Muscle layer of duodenum (tissue), 2 donors: ENCODE measurements around the gene UCHL5.
"Not testable (repeated sequence)": the region's sequence is repeated elsewhere in the genome, so short reads cannot be mapped to it uniquely, and the experiment has no call there.

Experiments used
- H3K27ac ChIP-seq: one replicate; pipeline ENCODE4 v1.7.0; 2013; ENCODE audit warnings: mild to moderate bottlenecking, low read length
- H3K27me3 ChIP-seq: one replicate; pipeline ENCODE4 v1.7.0; 2013; ENCODE audit warnings: low read depth, mild to moderate bottlenecking, control low read depth, low read length
- H3K36me3 ChIP-seq, 2 donors: one replicate each; pipeline ENCODE4 v1.7.0; 2013; ENCODE audit warnings: low read length in 2 of 2, control low read depth in 1 of 2, mild to moderate bottlenecking in 1 of 2; ENCODE audit not compliant: insufficient read depth in 2 of 2, control insufficient read depth in 1 of 2
- H3K4me1 ChIP-seq, 2 donors: one replicate each; pipeline ENCODE4 v1.7.0; 2013; ENCODE audit warnings: low read length in 2 of 2, mild to moderate bottlenecking in 2 of 2, control low read depth in 1 of 2, moderate library complexity in 1 of 2; ENCODE audit not compliant: insufficient read depth in 2 of 2, control insufficient read depth in 1 of 2
- H3K4me3 ChIP-seq, 2 donors: one replicate each; pipeline ENCODE4 v1.7.0; 2013; ENCODE audit warnings: low read length in 2 of 2, low read depth in 1 of 2, mild to moderate bottlenecking in 1 of 2
- H3K9me3 ChIP-seq, 2 donors: one replicate each; pipeline ENCODE4 v1.7.0; 2013; ENCODE audit warnings: low read length in 2 of 2, control low read depth in 1 of 2, mild to moderate bottlenecking in 1 of 2; ENCODE audit not compliant: control insufficient read depth in 1 of 2
- donor health status: healthy.

Gene UCHL5

GRCh38 chr1:193033610-193034009 is 25.6 kb downstream of the UCHL5 start:
- Histone ChIP-seq H3K27ac (no peak overlapping the region), H3K9me3 (no peaks in the 10 kb centered on the region), H3K36me3 (peaks cover 4 to 6% of the 10 kb centered on the region in 2 donors), H3K4me1 (no peaks in the 10 kb centered on the region), H3K27me3 (no peaks in the 10 kb centered on the region), H3K4me3 (no peak overlapping the region)

- H3K4me1 ChIP-seq, H3K9me3 ChIP-seq, H3K36me3 ChIP-seq, H3K27ac ChIP-seq, H3K27me3 ChIP-seq, H3K4me3 ChIP-seq: not testable (repeated sequence)
These were observed 26.3 kb downstream of the UCHL5 start for GRCh38 chr1:193032643-193033427.

GRCh38 chr1:193031431-193031830 is 27.7 kb downstream of the UCHL5 start:
- Histone ChIP-seq H3K36me3 (peaks cover 2 to 6% of the 10 kb centered on the region in 2 donors), H3K9me3 (no peaks in the 10 kb centered on the region), H3K4me1 (no peaks in the 10 kb centered on the region)

GRCh38 chr1:193030280-193030679 is 28.9 kb downstream of the UCHL5 start:
- H3K4me3 ChIP-seq, result no peak overlapping the region
- H3K36me3 ChIP-seq, result peaks cover 5 to 12% of the 10 kb centered on the region in 2 donors

More at GRCh38 chr1:193031431-193031830, 27.7 kb downstream of the UCHL5 start:
- Histone ChIP-seq H3K27ac (no peak overlapping the region), H3K27me3 (no peaks in the 10 kb centered on the region), H3K4me3 (no peak overlapping the region)

GRCh38 chr1:193025218-193025617 is 33.9 kb downstream of the UCHL5 start:
- Histone ChIP-seq H3K27ac (no peak overlapping the region), H3K36me3 (peaks cover 5 to 17% of the 10 kb centered on the region in 2 donors), H3K4me3 (no peak overlapping the region), H3K9me3 (no peaks in the 10 kb centered on the region), H3K4me1 (no peaks in the 10 kb centered on the region), H3K27me3 (no peaks in the 10 kb centered on the region)

More at GRCh38 chr1:193030280-193030679, 28.9 kb downstream of the UCHL5 start:
- Histone ChIP-seq H3K4me1 (no peaks in the 10 kb centered on the region), H3K27me3 (no peaks in the 10 kb centered on the region), H3K9me3 (no peaks in the 10 kb centered on the region), H3K27ac (no peak overlapping the region)

GRCh38 chr1:193019442-193020026 is 39.6 kb downstream of the UCHL5 start:
- peaks cover 0 to 6% of the 10 kb centered on the region in 2 donors for H3K36me3 ChIP-seq
- H3K4me3 ChIP-seq, result no peak overlapping the region
- H3K4me1 ChIP-seq, result no peaks in the 10 kb centered on the region
- no peak overlapping the region for H3K27ac ChIP-seq
- H3K9me3 ChIP-seq, result no peaks in the 10 kb centered on the region
- no peaks in the 10 kb centered on the region for H3K27me3 ChIP-seq

GRCh38 chr1:193016788-193017187 is 42.4 kb downstream of the UCHL5 start:
- Histone ChIP-seq H3K4me1 (no peaks in the 10 kb centered on the region), H3K27ac (no peak overlapping the region), H3K27me3 (no peaks in the 10 kb centered on the region), H3K4me3 (no peak overlapping the region), H3K36me3 (peaks cover 0 to 6% of the 10 kb centered on the region in 2 donors), H3K9me3 (no peaks in the 10 kb centered on the region)

- Histone ChIP-seq H3K36me3 (no peaks in the 10 kb centered on the region), H3K4me1 (no peaks in the 10 kb centered on the region), H3K27me3 (no peaks in the 10 kb centered on the region), H3K4me3 (no peak overlapping the region), H3K27ac (peak overlapping the region; percentile 32), H3K9me3 (no peaks in the 10 kb centered on the region)
These were observed 44.8 kb downstream of the UCHL5 start for GRCh38 chr1:193014400-193014799.

GRCh38 chr1:193013707-193014106 is 45.5 kb downstream of the UCHL5 start:
- Histone ChIP-seq H3K36me3 (no peaks in the 10 kb centered on the region), H3K27ac (peak overlapping the region; percentile 11), H3K4me3 (no peak overlapping the region), H3K4me1 (no peaks in the 10 kb centered on the region), H3K9me3 (no peaks in the 10 kb centered on the region), H3K27me3 (no peaks in the 10 kb centered on the region)

GRCh38 chr1:193013005-193013404 is 46.2 kb downstream of the UCHL5 start:
- Histone ChIP-seq H3K36me3 (no peaks in the 10 kb centered on the region), H3K4me3 (no peak overlapping the region), H3K27me3 (no peaks in the 10 kb centered on the region), H3K9me3 (no peaks in the 10 kb centered on the region), H3K27ac (no peak overlapping the region), H3K4me1 (no peaks in the 10 kb centered on the region)

GRCh38 chr1:193011406-193011805 is 47.8 kb downstream of the UCHL5 start:
- Histone ChIP-seq H3K36me3 (no peaks in the 10 kb centered on the region), H3K27me3 (no peaks in the 10 kb centered on the region), H3K27ac (no peak overlapping the region), H3K9me3 (no peaks in the 10 kb centered on the region), H3K4me3 (no peak overlapping the region), H3K4me1 (no peaks in the 10 kb centered on the region)
